MM.1S (cell line): ENCODE data around the gene LRRN4.

Experiments
- EZH2 ChIP-seq: fragments of 300-600 bp; sonication (generic); optimal IDR thresholded peaks from 2 replicates; pipeline ENCODE3; 2017; ENCODE audit warnings: low read depth, mild to moderate bottlenecking, antibody characterized with exemption, low read length, mixed read lengths
- TF ChIP-seq, protein P1 (sequence below): fragments of 300-600 bp; sonication (generic); IDR thresholded peaks from 2 replicates; pipeline ENCODE4 v1.5.1; 2016; ENCODE audit warnings: antibody characterized with exemption, low read length, mixed read lengths

DNA sequence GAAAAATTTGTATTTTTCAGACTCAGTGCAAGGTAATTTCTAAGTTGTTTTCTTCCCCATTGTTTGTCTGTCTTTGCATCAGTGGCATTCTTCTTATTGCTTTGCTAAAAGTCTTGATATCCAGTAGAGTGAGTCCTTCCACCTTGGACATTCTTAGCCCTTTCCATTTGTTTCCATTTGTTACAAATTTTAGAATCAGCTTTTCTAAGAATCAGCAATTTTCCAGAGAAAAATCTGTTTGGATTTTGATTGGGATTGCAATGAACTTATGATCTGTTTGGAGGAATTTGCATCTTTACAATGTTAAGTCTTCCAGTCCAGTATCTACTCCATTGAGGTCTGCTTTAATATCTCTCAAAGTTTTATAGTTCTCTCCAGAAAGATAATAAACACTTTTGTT, 36.4 kb downstream of the LRRN4 start:
- no peak for TF ChIP-seq EZH2
- TF ChIP-seq, protein P1, sequence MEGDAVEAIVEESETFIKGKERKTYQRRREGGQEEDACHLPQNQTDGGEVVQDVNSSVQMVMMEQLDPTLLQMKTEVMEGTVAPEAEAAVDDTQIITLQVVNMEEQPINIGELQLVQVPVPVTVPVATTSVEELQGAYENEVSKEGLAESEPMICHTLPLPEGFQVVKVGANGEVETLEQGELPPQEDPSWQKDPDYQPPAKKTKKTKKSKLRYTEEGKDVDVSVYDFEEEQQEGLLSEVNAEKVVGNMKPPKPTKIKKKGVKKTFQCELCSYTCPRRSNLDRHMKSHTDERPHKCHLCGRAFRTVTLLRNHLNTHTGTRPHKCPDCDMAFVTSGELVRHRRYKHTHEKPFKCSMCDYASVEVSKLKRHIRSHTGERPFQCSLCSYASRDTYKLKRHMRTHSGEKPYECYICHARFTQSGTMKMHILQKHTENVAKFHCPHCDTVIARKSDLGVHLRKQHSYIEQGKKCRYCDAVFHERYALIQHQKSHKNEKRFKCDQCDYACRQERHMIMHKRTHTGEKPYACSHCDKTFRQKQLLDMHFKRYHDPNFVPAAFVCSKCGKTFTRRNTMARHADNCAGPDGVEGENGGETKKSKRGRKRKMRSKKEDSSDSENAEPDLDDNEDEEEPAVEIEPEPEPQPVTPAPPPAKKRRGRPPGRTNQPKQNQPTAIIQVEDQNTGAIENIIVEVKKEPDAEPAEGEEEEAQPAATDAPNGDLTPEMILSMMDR: no peak
